Panc1 (cell line): ENCODE data around the gene SOX3.

Experiments used
- POLR2AphosphoS5 ChIP-seq: IDR thresholded peaks from 2 replicates; pipeline ENCODE4 v1.6.1; 2012; ENCODE audit warnings: mild to moderate bottlenecking, low read depth, low read length, moderate library complexity
- SIN3A ChIP-seq: IDR thresholded peaks from 2 replicates; pipeline ENCODE4 v1.6.1; 2012; ENCODE audit warnings: low read depth, mild to moderate bottlenecking, low read length, moderate library complexity, borderline replicate concordance; ENCODE audit not compliant: insufficient read depth
- TCF7L2 ChIP-seq: IDR thresholded peaks from 2 replicates; pipeline ENCODE4 v1.6.1; 2011; ENCODE audit warnings: mild to moderate bottlenecking, low read depth, low read length, inconsistent platforms
- TF ChIP-seq, protein P1 (sequence below): fragments of 450-650 bp; IDR thresholded peaks from 2 replicates; pipeline ENCODE4 v1.5.1; 2017; ENCODE audit warnings: mild to moderate bottlenecking
- TF ChIP-seq, protein P2 (sequence below), 2 experiments: IDR thresholded peaks; 2 replicates each; pipeline ENCODE4 v1.6.1; 2011 to 2012; ENCODE audit warnings: low read depth in 2 of 2, control low read depth in 1 of 2, low read length in 1 of 2, mild to moderate bottlenecking in 1 of 2, moderate library complexity in 1 of 2; ENCODE audit not compliant: insufficient read depth in 1 of 2

DNA sequence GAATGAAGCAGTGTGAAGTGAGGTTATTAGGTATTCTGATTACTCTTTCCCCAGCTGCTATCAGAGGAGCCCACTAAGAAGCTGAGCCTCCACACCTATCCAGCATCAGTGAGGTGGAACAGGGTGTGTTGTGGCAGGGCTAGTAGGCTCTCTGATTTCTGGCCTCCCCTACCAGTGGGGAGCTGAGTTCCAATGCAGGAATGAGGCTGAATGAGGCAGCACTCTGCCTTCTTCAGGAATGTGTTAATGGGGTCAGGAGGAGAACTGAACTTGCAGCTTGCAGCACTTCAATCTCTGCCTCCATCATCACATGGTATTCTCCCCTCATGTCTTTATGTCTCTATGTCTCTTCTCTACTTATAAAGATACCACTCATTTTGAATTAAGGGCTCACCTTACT lies 26.9 kb downstream of the SOX3 start:
- TF ChIP-seq, protein P1, sequence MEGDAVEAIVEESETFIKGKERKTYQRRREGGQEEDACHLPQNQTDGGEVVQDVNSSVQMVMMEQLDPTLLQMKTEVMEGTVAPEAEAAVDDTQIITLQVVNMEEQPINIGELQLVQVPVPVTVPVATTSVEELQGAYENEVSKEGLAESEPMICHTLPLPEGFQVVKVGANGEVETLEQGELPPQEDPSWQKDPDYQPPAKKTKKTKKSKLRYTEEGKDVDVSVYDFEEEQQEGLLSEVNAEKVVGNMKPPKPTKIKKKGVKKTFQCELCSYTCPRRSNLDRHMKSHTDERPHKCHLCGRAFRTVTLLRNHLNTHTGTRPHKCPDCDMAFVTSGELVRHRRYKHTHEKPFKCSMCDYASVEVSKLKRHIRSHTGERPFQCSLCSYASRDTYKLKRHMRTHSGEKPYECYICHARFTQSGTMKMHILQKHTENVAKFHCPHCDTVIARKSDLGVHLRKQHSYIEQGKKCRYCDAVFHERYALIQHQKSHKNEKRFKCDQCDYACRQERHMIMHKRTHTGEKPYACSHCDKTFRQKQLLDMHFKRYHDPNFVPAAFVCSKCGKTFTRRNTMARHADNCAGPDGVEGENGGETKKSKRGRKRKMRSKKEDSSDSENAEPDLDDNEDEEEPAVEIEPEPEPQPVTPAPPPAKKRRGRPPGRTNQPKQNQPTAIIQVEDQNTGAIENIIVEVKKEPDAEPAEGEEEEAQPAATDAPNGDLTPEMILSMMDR = no peak
- TF ChIP-seq POLR2AphosphoS5 = no peak
- TF ChIP-seq, protein P2, sequence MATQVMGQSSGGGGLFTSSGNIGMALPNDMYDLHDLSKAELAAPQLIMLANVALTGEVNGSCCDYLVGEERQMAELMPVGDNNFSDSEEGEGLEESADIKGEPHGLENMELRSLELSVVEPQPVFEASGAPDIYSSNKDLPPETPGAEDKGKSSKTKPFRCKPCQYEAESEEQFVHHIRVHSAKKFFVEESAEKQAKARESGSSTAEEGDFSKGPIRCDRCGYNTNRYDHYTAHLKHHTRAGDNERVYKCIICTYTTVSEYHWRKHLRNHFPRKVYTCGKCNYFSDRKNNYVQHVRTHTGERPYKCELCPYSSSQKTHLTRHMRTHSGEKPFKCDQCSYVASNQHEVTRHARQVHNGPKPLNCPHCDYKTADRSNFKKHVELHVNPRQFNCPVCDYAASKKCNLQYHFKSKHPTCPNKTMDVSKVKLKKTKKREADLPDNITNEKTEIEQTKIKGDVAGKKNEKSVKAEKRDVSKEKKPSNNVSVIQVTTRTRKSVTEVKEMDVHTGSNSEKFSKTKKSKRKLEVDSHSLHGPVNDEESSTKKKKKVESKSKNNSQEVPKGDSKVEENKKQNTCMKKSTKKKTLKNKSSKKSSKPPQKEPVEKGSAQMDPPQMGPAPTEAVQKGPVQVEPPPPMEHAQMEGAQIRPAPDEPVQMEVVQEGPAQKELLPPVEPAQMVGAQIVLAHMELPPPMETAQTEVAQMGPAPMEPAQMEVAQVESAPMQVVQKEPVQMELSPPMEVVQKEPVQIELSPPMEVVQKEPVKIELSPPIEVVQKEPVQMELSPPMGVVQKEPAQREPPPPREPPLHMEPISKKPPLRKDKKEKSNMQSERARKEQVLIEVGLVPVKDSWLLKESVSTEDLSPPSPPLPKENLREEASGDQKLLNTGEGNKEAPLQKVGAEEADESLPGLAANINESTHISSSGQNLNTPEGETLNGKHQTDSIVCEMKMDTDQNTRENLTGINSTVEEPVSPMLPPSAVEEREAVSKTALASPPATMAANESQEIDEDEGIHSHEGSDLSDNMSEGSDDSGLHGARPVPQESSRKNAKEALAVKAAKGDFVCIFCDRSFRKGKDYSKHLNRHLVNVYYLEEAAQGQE (IDR thresholded peaks at IDR 0.05; ENCODE audit: insufficient read depth in 1 of 2, low read depth in 2 of 2, low read length in 1 of 2) = no peak
- no peak for TF ChIP-seq SIN3A
- no peak for TF ChIP-seq TCF7L2
